ELF-1 (cell line): ENCODE results near the gene JARID2.

Experiments used
- DNase-seq: peaks from one replicate; pipeline ENCODE4 v3.0.0-alpha.2; 2016; ENCODE audit warnings: low read depth, low spot score

Gene JARID2

GRCh38 chr6:15462717-15463525 is 217.1 kb downstream of the JARID2 start:
- no peak for DNase-seq

GRCh38 chr6:15464211-15464725 is 218.4 kb downstream of the JARID2 start:
- peak; percentile 47 for DNase-seq

- DNase-seq = no peak
Observed at GRCh38 chr6:15465212-15465611, 219.3 kb downstream of the JARID2 start.

DNA sequence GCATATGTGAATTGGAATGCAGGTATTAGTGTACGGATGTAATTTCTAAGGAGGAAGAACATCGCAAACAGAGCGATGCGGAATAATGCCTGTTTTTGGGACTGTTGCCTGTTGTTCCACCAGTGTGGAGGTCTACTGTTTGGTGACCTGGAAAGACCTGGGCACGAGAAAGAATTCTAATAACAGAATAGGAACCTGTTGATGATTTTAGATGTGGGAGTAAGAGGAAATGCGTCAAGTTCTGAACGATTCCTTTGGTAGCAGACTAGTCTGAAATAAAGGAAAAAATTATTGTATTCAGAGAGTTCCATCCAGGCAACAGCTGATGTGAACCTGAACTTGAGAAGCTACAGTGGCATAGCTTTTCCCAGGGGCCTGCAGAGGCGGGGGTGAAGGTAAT is 224.9 kb downstream of the JARID2 start:
- no peak for DNase-seq

GRCh38 chr6:15472621-15473020 is 226.8 kb downstream of the JARID2 start:
- no peak for DNase-seq

DNA sequence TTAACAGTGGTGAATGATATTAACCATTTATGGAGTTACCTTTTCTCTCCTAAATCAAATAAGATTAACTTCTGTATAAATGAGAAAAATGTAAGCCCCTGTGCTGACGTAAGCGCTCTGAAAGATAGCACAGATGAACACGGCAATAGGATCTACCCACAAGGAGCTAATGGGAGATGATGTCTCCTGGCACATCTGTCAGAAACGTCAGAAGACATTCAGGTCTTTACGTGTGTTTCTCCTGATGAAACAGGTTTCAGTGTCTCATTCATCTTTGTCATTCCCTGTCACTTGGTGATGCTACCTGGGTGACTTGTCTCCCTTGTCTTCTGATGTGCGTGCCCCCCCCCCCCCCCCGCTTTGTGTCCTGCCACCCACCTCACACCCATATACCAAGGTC is 227.3 kb downstream of the JARID2 start:
- no peak for DNase-seq

DNA sequence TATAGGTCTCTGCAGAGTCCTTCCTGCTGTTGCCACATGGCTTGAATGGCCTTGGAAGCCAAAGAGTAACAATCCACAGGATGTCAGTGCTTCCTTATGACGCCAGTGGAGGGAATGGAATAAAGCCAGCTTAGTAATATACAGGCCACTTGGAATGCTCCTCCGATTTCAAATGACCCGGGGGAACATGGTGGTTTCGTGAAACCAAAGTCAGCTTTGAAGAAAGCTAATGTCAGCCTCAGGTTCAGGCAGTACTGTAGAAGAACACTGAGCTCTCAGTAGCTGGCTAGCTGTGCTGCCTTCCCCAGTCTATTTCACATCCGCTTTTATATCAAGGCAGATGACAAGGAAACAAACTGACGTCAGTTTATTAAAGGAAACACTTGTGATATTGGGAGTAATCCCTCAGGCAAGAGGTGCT is 227.9 kb downstream of the JARID2 start:
- DNase-seq = no peak

DNA sequence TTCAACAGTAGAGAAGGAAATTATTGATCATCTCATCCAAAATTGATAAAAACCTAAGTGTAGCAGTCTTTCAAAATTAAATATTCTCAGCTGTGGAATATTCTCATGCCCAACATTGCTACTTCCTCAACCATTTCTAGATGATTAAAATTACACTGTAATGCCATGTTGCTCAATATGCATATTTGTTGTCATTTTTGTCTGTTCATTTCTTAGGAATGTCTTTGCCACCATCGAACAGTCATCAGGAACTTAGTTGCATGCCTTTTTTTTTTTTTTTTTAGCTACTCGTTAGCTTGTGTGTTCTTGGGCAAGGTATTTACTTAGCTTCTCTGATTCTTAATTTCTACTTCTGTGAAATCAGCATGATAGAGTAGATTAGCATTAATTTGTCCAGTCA is 228.3 kb downstream of the JARID2 start:
- no peak for DNase-seq

GRCh38 chr6:15475261-15475660 is 229.4 kb downstream of the JARID2 start:
- no peak for DNase-seq

- DNase-seq = no peak
Observed at GRCh38 chr6:15475872-15476271, 230.0 kb downstream of the JARID2 start.

- DNase-seq = no peak
Observed at GRCh38 chr6:15476631-15477380, 230.9 kb downstream of the JARID2 start.

GRCh38 chr6:15477746-15478145 is 231.9 kb downstream of the JARID2 start:
- DNase-seq = no peak

- no peak for DNase-seq
Observed at GRCh38 chr6:15479761-15480160, 233.9 kb downstream of the JARID2 start.

- DNase-seq = no peak
Observed at GRCh38 chr6:15480525-15480924, 234.7 kb downstream of the JARID2 start.

- DNase-seq = no peak
Observed at GRCh38 chr6:15481390-15482291, 235.8 kb downstream of the JARID2 start.

DNA sequence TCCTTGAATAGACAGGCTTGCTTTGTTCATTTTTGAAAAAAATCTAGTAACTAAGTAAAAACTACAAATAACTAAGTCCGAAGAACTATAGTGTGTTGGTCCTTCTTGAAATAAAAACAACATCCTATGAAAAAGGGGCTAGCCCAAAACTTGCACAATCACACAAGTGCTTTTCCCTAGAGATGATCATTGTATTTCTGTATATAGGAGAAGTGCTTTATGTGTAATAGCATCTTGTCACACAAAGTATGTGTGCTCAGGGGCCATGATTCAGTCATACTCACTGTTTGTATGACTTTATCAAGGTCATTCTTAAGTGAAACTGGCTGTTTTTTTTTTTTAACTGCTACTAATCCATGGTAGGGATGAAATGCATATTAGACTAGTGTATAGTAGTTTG is 237.2 kb downstream of the JARID2 start:
- no peak for DNase-seq

- no peak for DNase-seq
Observed at GRCh38 chr6:15484140-15484539, 238.3 kb downstream of the JARID2 start.

GRCh38 chr6:15484821-15485220 is 239.0 kb downstream of the JARID2 start:
- no peak for DNase-seq

DNA sequence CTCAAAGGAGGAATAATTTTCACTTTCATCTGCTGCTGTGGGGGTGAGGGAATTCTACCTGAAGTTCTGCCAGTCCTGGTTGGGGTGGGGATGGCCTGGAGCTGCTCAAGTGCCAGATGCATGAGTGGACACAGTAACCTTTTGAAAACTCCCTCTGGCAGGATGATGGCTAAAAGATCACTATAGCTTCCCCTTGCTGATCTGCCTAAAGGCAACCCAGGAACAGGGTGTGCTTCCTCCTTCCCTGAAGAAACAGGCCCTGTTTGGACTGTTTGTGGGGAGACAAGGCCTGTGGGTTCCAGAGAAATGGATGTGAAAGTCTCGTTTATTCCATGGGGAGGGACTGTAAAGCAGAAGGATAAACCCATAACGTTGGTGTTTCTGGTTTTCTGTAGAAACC is 240.1 kb downstream of the JARID2 start:
- no peak for DNase-seq

- DNase-seq = no peak
Observed at GRCh38 chr6:15487262-15487661, 241.4 kb downstream of the JARID2 start.

DNA sequence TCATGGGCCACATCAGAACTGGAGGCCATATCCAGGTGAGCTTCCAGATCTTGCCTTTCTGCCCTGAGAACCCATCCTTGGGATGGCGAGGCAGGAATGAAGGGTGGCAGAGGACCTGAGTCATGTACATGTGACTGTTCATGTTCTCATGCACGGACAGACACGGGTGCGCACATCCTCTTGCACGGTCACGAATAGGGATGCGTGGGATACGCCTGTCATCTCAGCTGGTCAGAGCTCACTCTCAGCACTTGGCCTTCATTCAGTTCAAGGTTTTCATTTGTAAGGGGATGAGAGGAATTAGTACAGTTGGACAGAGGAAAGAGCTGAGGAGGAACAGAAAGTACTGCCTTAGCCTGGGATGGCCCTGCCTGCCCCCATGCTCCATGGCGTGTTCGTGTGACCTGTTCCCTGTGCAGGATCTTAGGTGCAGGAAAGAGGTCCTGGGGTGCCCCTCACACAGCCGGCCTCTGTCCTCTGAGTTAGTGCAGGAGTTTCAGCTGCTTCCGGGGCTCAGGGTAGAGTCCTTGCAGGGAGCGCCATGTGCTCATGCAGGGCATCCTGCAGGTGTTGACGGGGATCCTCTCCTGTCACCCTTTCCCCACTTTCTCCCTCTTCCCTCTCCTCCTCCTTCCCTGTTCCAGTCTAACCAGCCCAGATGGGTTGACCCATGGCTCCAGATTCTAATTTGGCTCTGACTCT is 243.5 kb downstream of the JARID2 start:
- DNase-seq = no peak
